H1 (cell line): ENCODE data around the gene ADAM12. TPM values are rescaled to one million over a fixed set of nuclear protein-coding genes. Genes with fewer than 3 reads are reported as not detected.

Experiments used
- CTCF ChIA-PET: fragments of 300-600 bp; sonication (Branson Sonifier 250); formaldehyde crosslinking; loops from one replicate; lab custom pipeline; 2021; ENCODE audit not compliant: partially characterized antibody; lab: Charles Lee
- POLR2A ChIA-PET: fragments of 300-600 bp; sonication (Branson Sonifier 250); formaldehyde crosslinking; loops from one replicate; lab custom pipeline; 2021; ENCODE audit warnings: inconsistent platforms; ENCODE audit not compliant: partially characterized antibody; lab: Charles Lee
- DNase-seq, 2 experiments: peaks; one replicate each; pipeline versions ENCODE4 v3.0.0 to v3.0.0-alpha.2; 2010 to 2022; ENCODE audit warnings: low spot score in 2 of 2, low read depth in 1 of 2, mixed read lengths in 1 of 2
- FAIRE-seq: peaks from 2 replicates; lab custom pipeline; 2011; peaks lifted over from hg19 to GRCh38; lab: Jason Lieb, UNC
- H2AFZ ChIP-seq: 2 replicates; pipeline ENCODE4 v1.8.1; 2012; ENCODE audit warnings: low read length, inconsistent platforms
- H2AK5ac ChIP-seq: 2 replicates; pipeline ENCODE4 v1.6.1; 2013; ENCODE audit warnings: low read depth, low read length
- H2BK120ac ChIP-seq: replicated peaks from 2 replicates; pipeline ENCODE3; 2013; ENCODE audit warnings: low read depth, low read length, inconsistent platforms
- H2BK12ac ChIP-seq: 2 replicates; pipeline ENCODE4 v1.6.1; 2013; ENCODE audit warnings: low read depth, low read length
- H2BK15ac ChIP-seq: 2 replicates; pipeline ENCODE4 v1.6.1; 2013; ENCODE audit warnings: low read length
- H2BK20ac ChIP-seq: 2 replicates; pipeline ENCODE4 v1.6.1; 2013; ENCODE audit warnings: low read length
- H2BK5ac ChIP-seq: 2 replicates; pipeline ENCODE4 v1.6.1; 2013; ENCODE audit warnings: low read depth, low read length
- H3K14ac ChIP-seq: 2 replicates; pipeline ENCODE4 v1.6.1; 2013; ENCODE audit warnings: inconsistent platforms; ENCODE audit not compliant: insufficient read length
- H3K18ac ChIP-seq: 2 replicates; pipeline ENCODE4 v1.6.1; 2013; ENCODE audit warnings: low read length; ENCODE audit errors: extremely low read depth
- H3K23ac ChIP-seq: 2 replicates; pipeline ENCODE4 v1.6.1; 2013; ENCODE audit warnings: inconsistent platforms; ENCODE audit not compliant: insufficient read length
- H3K23me2 ChIP-seq: 2 replicates; pipeline ENCODE4 v1.6.1; 2013; ENCODE audit warnings: low read depth, low read length
- H3K27ac ChIP-seq: 2 replicates; pipeline ENCODE4 v1.6.1; 2011; ENCODE audit warnings: low read depth, low read length, inconsistent platforms
- H3K27me3 ChIP-seq, 4 experiments: replicated peaks in 1 of 4; 1 replicate in 1 of 4; 2 replicates in 3 of 4; pipeline versions ENCODE4 v1.6.1 to v1.8.1; 2011 to 2013; ENCODE audit warnings: low read length in 3 of 4, mild to moderate bottlenecking in 3 of 4, inconsistent platforms in 2 of 4, mixed read lengths in 2 of 4, moderate library complexity in 1 of 4; ENCODE audit not compliant: control insufficient read depth in 3 of 4, insufficient read depth in 3 of 4; ENCODE audit errors: extremely low read depth in 1 of 4
- H3K36me3 ChIP-seq, 4 experiments: 2 replicates each; pipeline versions ENCODE4 v1.6.1 to v1.8.1; 2011 to 2013; ENCODE audit warnings: mild to moderate bottlenecking in 4 of 4, low read length in 3 of 4, moderate library complexity in 2 of 4, control low read depth in 1 of 4, inconsistent platforms in 1 of 4; ENCODE audit not compliant: insufficient read depth in 4 of 4, control insufficient read depth in 2 of 4
- H3K4ac ChIP-seq: replicated peaks from 2 replicates; pipeline ENCODE3; 2013; ENCODE audit warnings: low read length, low read depth, mixed read lengths, inconsistent platforms; ENCODE audit not compliant: insufficient read length
- H3K4me1 ChIP-seq, 4 experiments: replicated peaks in 1 of 4; 1 replicate in 1 of 4; 2 replicates in 3 of 4; pipeline versions ENCODE4 v1.6.1 to v1.8.1; 2011 to 2013; ENCODE audit warnings: low read length in 3 of 4, inconsistent platforms in 2 of 4, mixed read lengths in 1 of 4; ENCODE audit not compliant: insufficient read depth in 4 of 4, control insufficient read depth in 3 of 4
- H3K4me2 ChIP-seq, 2 experiments: 2 replicates each; pipeline versions ENCODE4 v1.6.1 to v1.8.1; 2011 to 2013; ENCODE audit warnings: low read depth in 2 of 2, low read length in 2 of 2, control low read depth in 1 of 2, inconsistent platforms in 1 of 2, mild to moderate bottlenecking in 1 of 2; ENCODE audit not compliant: insufficient read depth in 1 of 2
- H3K4me3 ChIP-seq, 4 experiments: fragments of 200-600, 300-600 bp in 1 of 4; sonication (generic), shearing (Covaris generic), sonication (Bioruptor Twin) in 1 of 4; 2 replicates each; pipeline versions ENCODE4 v1.5.1 to v1.8.1; 2011 to 2016; ENCODE audit warnings: low read length in 4 of 4, low read depth in 3 of 4, control low read depth in 2 of 4, inconsistent platforms in 2 of 4, mild to moderate bottlenecking in 2 of 4, mixed read lengths in 1 of 4, moderate library complexity in 1 of 4; ENCODE audit not compliant: insufficient read depth in 2 of 4; ENCODE audit errors: extremely low read depth in 1 of 4
- H3K56ac ChIP-seq: replicated peaks from 2 replicates; pipeline ENCODE3; 2013; ENCODE audit warnings: low read depth, mild to moderate bottlenecking, mixed read lengths, low read length, inconsistent platforms; ENCODE audit not compliant: insufficient read length
- H3K79me1 ChIP-seq: 2 replicates; pipeline ENCODE4 v1.6.1; 2013; ENCODE audit warnings: low read depth, low read length, control low read depth
- H3K79me2 ChIP-seq, 2 experiments: 2 replicates each; pipeline versions ENCODE4 v1.6.1 to v1.8.1; 2012 to 2013; ENCODE audit warnings: low read length in 2 of 2, mild to moderate bottlenecking in 2 of 2, inconsistent platforms in 1 of 2; ENCODE audit not compliant: insufficient read depth in 2 of 2, control insufficient read depth in 1 of 2
- H3K9ac ChIP-seq, 4 experiments: replicated peaks in 1 of 4; 1 replicate in 1 of 4; 2 replicates in 3 of 4; pipeline versions ENCODE4 v1.6.1 to v1.8.1; 2011 to 2013; ENCODE audit warnings: low read depth in 3 of 4, low read length in 3 of 4, control low read depth in 2 of 4, mild to moderate bottlenecking in 2 of 4, moderate library complexity in 2 of 4, inconsistent platforms in 1 of 4; ENCODE audit errors: extremely low read depth in 1 of 4
- H3K9me3 ChIP-seq, 2 experiments: 2 replicates each; pipeline versions ENCODE4 v1.6.1 to v1.8.1; 2012 to 2013; ENCODE audit warnings: mild to moderate bottlenecking in 2 of 2, moderate library complexity in 2 of 2, control low read depth in 1 of 2, inconsistent platforms in 1 of 2, low read depth in 1 of 2, low read length in 1 of 2, mixed read lengths in 1 of 2; ENCODE audit not compliant: insufficient read depth in 2 of 2
- H4K20me1 ChIP-seq, 2 experiments: replicated peaks in 1 of 2; 2 replicates each; pipeline versions ENCODE3 to v1.8.1; 2011 to 2013; ENCODE audit warnings: inconsistent platforms in 2 of 2, low read length in 2 of 2, mild to moderate bottlenecking in 1 of 2; ENCODE audit not compliant: insufficient read depth in 2 of 2, control insufficient read depth in 1 of 2
- H4K5ac ChIP-seq: 2 replicates; pipeline ENCODE4 v1.6.1; 2013; ENCODE audit warnings: low read length, low read depth, mixed read lengths, inconsistent platforms; ENCODE audit not compliant: insufficient read length
- H4K8ac ChIP-seq: 2 replicates; pipeline ENCODE4 v1.8.0; 2013; ENCODE audit warnings: mild to moderate bottlenecking, moderate library complexity, low read length, inconsistent platforms; ENCODE audit not compliant: insufficient read depth; ENCODE audit errors: extremely low read depth
- H4K91ac ChIP-seq: replicated peaks from 2 replicates; pipeline ENCODE3; 2013; ENCODE audit warnings: low read length, mixed read lengths, inconsistent platforms; ENCODE audit not compliant: insufficient read length
- ATF3 ChIP-seq: IDR thresholded peaks from 2 replicates; pipeline ENCODE4 v1.6.1; 2011; ENCODE audit warnings: low read depth, mild to moderate bottlenecking, low read length; ENCODE audit not compliant: insufficient read depth
- BACH1 ChIP-seq: IDR thresholded peaks from 2 replicates; pipeline ENCODE4 v1.6.1; 2012; ENCODE audit warnings: low read length, improper control_type of control experiment
- CBX5 ChIP-seq: fragments of 300-800, 300-1000 bp; sonication (generic); IDR thresholded peaks from 2 replicates; pipeline ENCODE4 v1.7.1; 2016; ENCODE audit warnings: antibody characterized with exemption, low read length, low read depth
- EZH2 ChIP-seq: fragments of 200-600 bp; sonication (generic); IDR thresholded peaks from 2 replicates; pipeline ENCODE4 v1.7.1; 2012; ENCODE audit warnings: low read depth, mild to moderate bottlenecking, moderate library complexity, low read length, inconsistent platforms; ENCODE audit not compliant: severe bottlenecking
- HDAC2 ChIP-seq, 2 experiments: fragments of 300-600 bp in 1 of 2; sonication (generic) in 1 of 2; IDR thresholded peaks; 2 replicates each; pipeline ENCODE4 v1.6.1; 2011 to 2012; ENCODE audit warnings: low read depth in 2 of 2, low read length in 2 of 2, mild to moderate bottlenecking in 2 of 2, moderate library complexity in 2 of 2, borderline replicate concordance in 1 of 2, inconsistent platforms in 1 of 2
- JUN ChIP-seq: IDR thresholded peaks from 2 replicates; pipeline ENCODE4 v1.6.1; 2011; ENCODE audit warnings: low read depth, mild to moderate bottlenecking, improper control_type of control experiment, low read length
- JUND ChIP-seq: IDR thresholded peaks from 2 replicates; pipeline ENCODE4 v1.6.1; 2011; ENCODE audit warnings: mild to moderate bottlenecking, improper control_type of control experiment, low read length
- POLR2AphosphoS5 ChIP-seq: IDR thresholded peaks from 2 replicates; pipeline ENCODE4 v1.6.1; 2011; ENCODE audit warnings: low read depth, low read length
- POU5F1 ChIP-seq: IDR thresholded peaks from 2 replicates; pipeline ENCODE4 v1.6.1; 2011; ENCODE audit warnings: low read depth, mild to moderate bottlenecking, low read length, moderate library complexity
- RAD21 ChIP-seq, 2 experiments: IDR thresholded peaks in 1 of 2; conservative IDR thresholded peaks in 1 of 2; 2 replicates each; pipeline ENCODE4 v1.6.1; 2011; ENCODE audit warnings: low read depth in 2 of 2, low read length in 2 of 2, improper control_type of control experiment in 1 of 2, inconsistent platforms in 1 of 2, mild to moderate bottlenecking in 1 of 2, moderate library complexity in 1 of 2
- RFX5 ChIP-seq: IDR thresholded peaks from 2 replicates; pipeline ENCODE4 v1.6.1; 2011; ENCODE audit warnings: low read depth, low read length, improper control_type of control experiment, borderline replicate concordance
- SIX5 ChIP-seq: IDR thresholded peaks from 2 replicates; pipeline ENCODE4 v1.6.1; 2011; ENCODE audit warnings: mild to moderate bottlenecking, low read depth, low read length
- SP1 ChIP-seq: IDR thresholded peaks from 2 replicates; pipeline ENCODE4 v1.6.1; 2011; ENCODE audit warnings: low read depth, low read length
- SP2 ChIP-seq: IDR thresholded peaks from 2 replicates; pipeline ENCODE4 v1.6.1; 2012; ENCODE audit warnings: mild to moderate bottlenecking, low read length, inconsistent platforms
- WGBS, 2 experiments: shearing (Covaris generic) in 1 of 2; methylation state at CpG; one replicate each; pipeline versions ENCODE4 v1.1.6 to v1.1.7; 2013 to 2015; ENCODE audit warnings: low lambda C conversion rate in 2 of 2, mixed read lengths in 2 of 2, inconsistent platforms in 1 of 2, low coverage in 1 of 2, missing lambda C conversion rate in 1 of 2; ENCODE audit not compliant: insufficient replicate concordance in 2 of 2, insufficient coverage in 1 of 2, insufficient read length in 1 of 2; ENCODE audit errors: extremely low coverage in 1 of 2, missing lambda C conversion rate in 1 of 2; 5-methylcytosine and 5-hydroxymethylcytosine counted together
- polyA plus RNA-seq, 7 experiments: library from polyadenylated mRNA; depleted of rRNA in 3 of 7; stranded (reverse) in 5 of 7; unstranded in 2 of 7; fragments of >200 nt in 5 of 7; fragments of 200-250 nt in 2 of 7; gene quantifications; 1 replicate in 5 of 7; 2 replicates in 1 of 7; 4 replicates in 1 of 7; pipeline versions ENCODE4 v1.2.1 to v1.2.3, GENCODE V29; 2011 to 2013; ENCODE audit warnings: missing spikeins in 2 of 7, mixed read lengths in 2 of 7
- total RNA-seq: library from RNA; stranded (reverse); fragmentation: NEBNext Ultra II Directional; extraction: Animal tissue kit (Norgen Biotek cat#: 25700); gene quantifications from 2 replicates; pipeline ENCODE4 v1.2.1, GENCODE V29; 2021

The ADAM12 gene
- total and polyA plus RNA-seq, 2 of the 8 experiments (the other 6 are each of a cell fraction or from before 2014, with no cell fraction given), result 0.07 to 0.17 TPM

GRCh38 chr10:125980521-125981035 lies 407.7 kb downstream of the ADAM12 start:
- H3K27ac ChIP-seq, result no peak overlapping the region
- H3K23ac ChIP-seq, result no peak overlapping the region
- 88% methylated on average over 6 of the region's 6 CpGs; no CpG with 5 or more reads in 1 of the 2 experiments for WGBS, 2 experiments
- no peak overlapping the region for H2BK15ac ChIP-seq
- H3K9me3 ChIP-seq, result no peaks in the 10 kb centered on the region
- H3K4ac ChIP-seq, result no peak overlapping the region
- no peak overlapping the region for H3K4me2 ChIP-seq
- no peak overlapping the region for H3K4me3 ChIP-seq
- no peak overlapping the region for H2BK5ac ChIP-seq
- H2AK5ac ChIP-seq, result no peak overlapping the region
- H3K79me2 ChIP-seq, result no peaks in the 10 kb centered on the region
- H4K91ac ChIP-seq, result no peak overlapping the region
- no peaks in the 10 kb centered on the region; the same call in 1 of the 2 replicates for H3K23me2 ChIP-seq
- CTCF ChIA-PET, result interaction anchor here (0.7 to 4.8 kb wide), 11 partner anchors 9 to 523 kb away, joined by 3 to 21 read pairs (median 4); no protein-coding TSS in a partner anchor
- H3K79me1 ChIP-seq, result no peaks in the 10 kb centered on the region
- POLR2A ChIA-PET, result no interaction called here
- no peak overlapping the region for H3K14ac ChIP-seq
- no peak overlapping the region for H3K56ac ChIP-seq
- no peak for DNase-seq
- H2BK20ac ChIP-seq, result no peak overlapping the region
- no peaks in the 10 kb centered on the region for H4K20me1 ChIP-seq
- H3K27me3 ChIP-seq, result no peaks in the 10 kb centered on the region
- FAIRE-seq, result no peak
- no peak overlapping the region for H2BK12ac ChIP-seq
- H3K36me3 ChIP-seq, result no peaks in the 10 kb centered on the region
- no peak overlapping the region for H4K8ac ChIP-seq
- H2AFZ ChIP-seq, result no peak overlapping the region
- H3K4me1 ChIP-seq, result peaks cover 0 to 15% (median 2%) of the 10 kb centered on the region in 4 experiments; a peak in 5 of 7 replicates
- no peak overlapping the region for H3K9ac ChIP-seq
- no peak overlapping the region for H2BK120ac ChIP-seq
- no peak overlapping the region for H4K5ac ChIP-seq
- H3K18ac ChIP-seq, result no peak overlapping the region
- no peak for TF ChIP-seq RAD21 (IDR thresholded peaks at IDR 0.05 in 1 of 2, conservative IDR thresholded peaks at IDR 0.05 in 1 of 2; ENCODE audit: low read depth in 2 of 2, low read length in 2 of 2)
- TF ChIP-seq CBX5, result no peak
- no peak for TF ChIP-seq HDAC2 (IDR thresholded peaks at IDR 0.05; ENCODE audit: borderline replicate concordance in 1 of 2, low read depth in 2 of 2, low read length in 2 of 2)
- TF ChIP-seq JUN, result no peak
- no peak for TF ChIP-seq SP2
- no peak for TF ChIP-seq ATF3
- no peak for TF ChIP-seq POU5F1
- no peak for TF ChIP-seq BACH1
- TF ChIP-seq POLR2AphosphoS5, result no peak
- no peak for TF ChIP-seq EZH2
- no peak for TF ChIP-seq RFX5
- TF ChIP-seq JUND, result no peak
- no peak for TF ChIP-seq SIX5
- TF ChIP-seq SP1, result no peak
